H1 (cell line): Measurements from ENCODE around the gene ABHD8. TPM values are rescaled to one million over a fixed set of nuclear protein-coding genes. Genes with fewer than 3 reads are reported as not detected.

Experiments
- CBX5 ChIP-seq: fragments of 300-800, 300-1000 bp; sonication (generic); IDR thresholded peaks from 2 replicates; pipeline ENCODE4 v1.7.1; 2016; ENCODE audit warnings: antibody characterized with exemption, low read length, low read depth
- RBBP5 ChIP-seq: IDR thresholded peaks from 2 replicates; pipeline ENCODE4 v1.7.1; 2012; ENCODE audit warnings: low read depth, mild to moderate bottlenecking, inconsistent platforms, low read length, moderate library complexity, borderline replicate concordance
- TAF7 ChIP-seq: optimal IDR thresholded peaks from 2 replicates; pipeline ENCODE3; 2011; ENCODE audit warnings: low read depth, mild to moderate bottlenecking, inconsistent platforms, low read length, moderate library complexity, borderline replicate concordance
- polyA plus RNA-seq, 7 experiments: library from polyadenylated mRNA; depleted of rRNA in 3 of 7; stranded (reverse) in 5 of 7; unstranded in 2 of 7; fragments of >200 nt in 5 of 7; fragments of 200-250 nt in 2 of 7; gene quantifications; 1 replicate in 5 of 7; 2 replicates in 1 of 7; 4 replicates in 1 of 7; pipeline versions ENCODE4 v1.2.1 to v1.2.3, GENCODE V29; 2011 to 2013; ENCODE audit warnings: missing spikeins in 2 of 7, mixed read lengths in 2 of 7
- total RNA-seq: library from RNA; stranded (reverse); fragmentation: NEBNext Ultra II Directional; extraction: Animal tissue kit (Norgen Biotek cat#: 25700); gene quantifications from 2 replicates; pipeline ENCODE4 v1.2.1, GENCODE V29; 2021

Gene ABHD8
- total and polyA plus RNA-seq, 2 of the 8 experiments (the other 6 are each of a cell fraction or from before 2014, with no cell fraction given): 11.3 to 18.7 TPM

GRCh38 chr19:17305517-17306284 lies 2.5 kb upstream of the ABHD8 start, which contains the start of gene MRPL34 (continued):
- TF ChIP-seq RBBP5: peak; percentile 26; the same call in 1 of the 2 replicates
- TF ChIP-seq TAF7: peak; percentile 42
- TF ChIP-seq CBX5: no peak
